Kidney epithelial cell (primary cell): ENCODE measurements around the gene GARS1. TPM values are rescaled to one million over a fixed set of nuclear protein-coding genes. Genes with fewer than 3 reads are reported as not detected.

ENCODE experiments used
- DNase-seq: peaks from one replicate; pipeline ENCODE4 v3.0.0-alpha.2; 2010; ENCODE audit warnings: low read depth
- H3K27me3 ChIP-seq: 2 replicates; pipeline ENCODE4 v1.6.0; 2011; ENCODE audit warnings: low read length; ENCODE audit not compliant: control insufficient read depth, insufficient read depth
- H3K36me3 ChIP-seq: 2 replicates; pipeline ENCODE4 v1.5.1; 2011; ENCODE audit warnings: low read length; ENCODE audit not compliant: control insufficient read depth, insufficient read depth
- H3K4me3 ChIP-seq: 2 replicates; pipeline ENCODE4 v1.5.1; 2011; ENCODE audit warnings: low read depth, mild to moderate bottlenecking, control low read depth, low read length
- CTCF ChIP-seq: IDR thresholded peaks from 2 replicates; pipeline ENCODE4 v1.5.1; 2011; ENCODE audit warnings: mild to moderate bottlenecking, moderate library complexity, low read length, control low read depth, inconsistent platforms; ENCODE audit not compliant: insufficient read depth, poor library complexity, severe bottlenecking
- total RNA-seq: library from RNA; depleted of rRNA; stranded (reverse); fragments of >200 nt; gene quantifications from 2 replicates; pipeline ENCODE4 v1.2.3, GENCODE V29; 2015

The GARS1 gene
- total RNA-seq, 1 donor from 2014 or later: 354 TPM

GRCh38 chr7:30559611-30560010, 35.1 kb upstream of the GARS1 start:
- H3K4me3 ChIP-seq: no peak overlapping the region
- no peak for TF ChIP-seq CTCF
- no peak for DNase-seq
- no peaks in the 10 kb centered on the region for H3K27me3 ChIP-seq
- H3K36me3 ChIP-seq: peaks cover 1% of the 10 kb centered on the region

GRCh38 chr7:30561389-30561788, 33.3 kb upstream of the GARS1 start:
- H3K36me3 ChIP-seq: peaks cover 1% of the 10 kb centered on the region
- TF ChIP-seq CTCF: no peak
- no peak overlapping the region for H3K4me3 ChIP-seq
- no peak for DNase-seq
- H3K27me3 ChIP-seq: no peaks in the 10 kb centered on the region

GRCh38 chr7:30562498-30562897, 32.2 kb upstream of the GARS1 start:
- DNase-seq: no peak

GRCh38 chr7:30562909-30563308, 31.8 kb upstream of the GARS1 start:
- H3K27me3 ChIP-seq: no peaks in the 10 kb centered on the region
- no peak for TF ChIP-seq CTCF
- no peak overlapping the region for H3K4me3 ChIP-seq
- DNase-seq: no peak
- H3K36me3 ChIP-seq: peaks cover 1% of the 10 kb centered on the region

More at GRCh38 chr7:30562498-30562897, 32.2 kb upstream of the GARS1 start:
- H3K27me3 ChIP-seq: no peaks in the 10 kb centered on the region
- no peak overlapping the region for H3K4me3 ChIP-seq
- TF ChIP-seq CTCF: no peak
- peaks cover 1% of the 10 kb centered on the region for H3K36me3 ChIP-seq

GRCh38 chr7:30563326-30563942, 31.2 kb upstream of the GARS1 start:
- H3K27me3 ChIP-seq: no peaks in the 10 kb centered on the region
- no peak for TF ChIP-seq CTCF
- peaks cover 1% of the 10 kb centered on the region for H3K36me3 ChIP-seq
- DNase-seq: no peak
- no peak overlapping the region for H3K4me3 ChIP-seq
